GM11168 (cell line): ENCODE measurements around the gene CNTN1.

Source experiments
- in situ Hi-C: fragments of 300-500 bp; cut with MboI; formaldehyde crosslinking; loops from one replicate; pipeline ENCODE4 v1.12.0; 2022; ENCODE audit warnings: low sequenced_read_pairs; ENCODE audit not compliant: unreplicated experiment

Gene CNTN1

DNA sequence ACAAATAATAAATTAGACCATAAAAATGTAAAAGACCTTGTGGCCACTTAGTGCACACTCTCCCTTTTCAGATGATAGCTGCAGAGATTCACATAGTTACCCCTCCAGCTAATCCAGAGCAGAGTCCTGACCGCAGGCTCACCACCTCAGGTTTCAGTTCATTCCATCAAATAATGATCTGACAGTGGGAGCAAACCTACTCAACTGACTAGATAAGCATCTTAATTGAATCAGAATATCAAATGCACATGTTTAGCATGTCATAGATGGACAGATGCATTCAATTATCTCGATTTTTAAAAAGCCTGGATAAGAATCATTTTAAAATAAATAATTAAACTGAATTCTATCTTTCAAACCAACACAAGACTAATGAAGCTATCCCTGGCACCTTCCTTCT, 253.5 kb downstream of the CNTN1 start:
- in situ Hi-C loops, result no loop called here

- in situ Hi-C loops, result no loop called here
Measured at GRCh38 chr12:40946612-40947194, 254.5 kb downstream of the CNTN1 start.

GRCh38 chr12:40947797-40948196, 255.6 kb downstream of the CNTN1 start:
- in situ Hi-C loops, result no loop called here

DNA sequence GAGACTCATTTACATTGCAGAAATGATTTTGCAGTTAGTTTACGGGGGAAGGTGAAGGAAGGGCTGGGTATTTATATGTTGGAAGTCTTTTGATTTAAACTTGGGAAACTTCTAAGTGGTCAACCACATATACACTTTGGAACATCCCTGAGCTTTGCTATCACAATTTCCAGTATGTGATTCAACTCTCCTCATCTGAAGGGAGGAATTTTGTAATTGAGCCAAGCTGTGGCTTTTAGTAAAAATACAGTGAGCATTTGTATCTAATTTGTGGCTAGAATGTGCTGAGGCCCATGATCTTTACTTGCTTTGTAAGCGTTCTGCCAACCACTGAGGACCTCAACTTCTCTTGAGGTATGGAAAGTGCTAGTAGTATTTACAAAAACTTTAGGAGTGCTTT, 260.8 kb downstream of the CNTN1 start:
- in situ Hi-C loops, result no loop called here

GRCh38 chr12:40957417-40957816, 265.2 kb downstream of the CNTN1 start:
- in situ Hi-C loops, result no loop called here

GRCh38 chr12:40959041-40959440, 266.8 kb downstream of the CNTN1 start:
- in situ Hi-C loops, result no loop called here

DNA sequence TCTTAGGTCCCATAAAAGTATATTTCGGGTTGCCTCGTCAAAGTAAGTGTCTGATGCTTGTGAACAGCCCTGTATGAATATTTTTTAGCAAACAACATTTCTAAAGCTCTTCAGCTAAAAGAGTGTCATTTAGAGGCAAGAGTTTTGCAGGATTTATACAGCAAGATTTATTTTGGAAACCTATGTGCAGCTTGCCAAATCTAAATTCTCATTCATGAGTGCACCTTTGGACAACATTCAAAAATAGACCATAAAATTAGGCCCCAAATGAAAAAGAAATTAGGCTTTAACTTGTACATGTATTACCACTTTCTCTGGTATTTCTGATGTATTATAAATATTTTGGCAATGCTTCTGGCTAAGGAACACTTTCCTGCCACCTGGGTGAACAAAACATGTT, 271.5 kb downstream of the CNTN1 start:
- in situ Hi-C loops, result no loop called here

DNA sequence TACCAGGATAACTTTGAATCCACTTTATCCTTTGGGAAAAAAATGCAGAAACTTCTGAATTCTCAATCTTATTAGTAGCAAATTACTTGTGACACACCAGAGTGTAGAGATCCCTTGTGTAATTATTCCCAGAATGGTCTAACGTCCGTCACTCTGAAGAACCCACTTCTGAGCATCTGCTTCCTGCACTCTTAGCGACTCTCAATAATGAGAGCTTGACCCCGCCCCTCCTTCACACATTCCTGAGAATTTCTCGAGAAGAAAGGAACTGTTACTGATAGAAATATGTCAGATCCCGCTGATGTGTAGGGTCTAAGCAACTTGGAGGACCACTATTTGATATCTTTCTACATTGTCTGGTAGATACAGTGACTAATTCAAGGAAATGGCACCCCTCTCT, 277.6 kb downstream of the CNTN1 start:
- in situ Hi-C loops, result no loop called here

DNA sequence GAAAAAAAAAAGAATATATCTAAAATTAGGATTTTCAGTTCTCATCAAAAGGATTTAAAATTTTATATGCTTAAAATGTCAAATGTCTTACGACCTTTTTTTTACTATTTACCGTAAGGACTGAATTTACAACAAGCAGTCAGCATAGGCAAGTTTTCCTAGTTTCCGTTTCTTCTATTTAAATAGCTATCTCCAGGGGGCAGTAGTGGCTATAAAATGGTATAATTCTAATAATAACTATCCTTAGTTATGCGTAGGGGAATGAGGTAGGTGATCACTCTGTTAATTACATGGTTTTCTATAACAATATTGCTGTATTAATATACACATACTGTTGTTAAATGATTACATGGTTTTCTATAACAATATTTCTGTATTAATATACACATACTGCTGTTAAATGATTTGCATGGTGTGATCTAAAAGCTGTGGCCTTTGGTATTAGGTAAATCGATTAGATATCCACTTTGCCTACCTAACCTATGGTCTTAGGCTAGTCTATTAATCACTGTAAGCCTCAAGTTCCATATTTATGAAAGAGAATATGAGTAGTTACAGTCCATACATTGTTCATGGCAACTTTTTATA, 278.2 kb downstream of the CNTN1 start:
- in situ Hi-C loops, result no loop called here

DNA sequence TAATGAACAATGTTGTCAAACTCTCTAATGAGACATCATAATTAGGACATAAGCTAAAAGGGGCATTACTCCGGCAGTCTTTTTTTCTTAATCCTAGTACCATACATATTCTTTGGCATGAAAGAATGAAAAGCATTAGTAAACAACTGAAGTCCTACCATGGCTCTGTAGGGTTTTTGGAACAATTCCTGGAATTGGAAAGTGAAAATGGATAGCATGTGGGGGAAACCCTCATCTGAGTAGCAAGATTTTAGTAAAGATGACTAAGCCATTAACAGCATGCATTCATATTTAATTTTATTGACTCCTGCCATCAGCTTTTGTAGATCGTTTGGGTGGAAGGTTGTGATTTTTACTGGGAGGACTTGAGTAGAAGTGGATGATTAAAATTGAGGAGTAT, 279.7 kb downstream of the CNTN1 start:
- in situ Hi-C loops, result no loop called here

DNA sequence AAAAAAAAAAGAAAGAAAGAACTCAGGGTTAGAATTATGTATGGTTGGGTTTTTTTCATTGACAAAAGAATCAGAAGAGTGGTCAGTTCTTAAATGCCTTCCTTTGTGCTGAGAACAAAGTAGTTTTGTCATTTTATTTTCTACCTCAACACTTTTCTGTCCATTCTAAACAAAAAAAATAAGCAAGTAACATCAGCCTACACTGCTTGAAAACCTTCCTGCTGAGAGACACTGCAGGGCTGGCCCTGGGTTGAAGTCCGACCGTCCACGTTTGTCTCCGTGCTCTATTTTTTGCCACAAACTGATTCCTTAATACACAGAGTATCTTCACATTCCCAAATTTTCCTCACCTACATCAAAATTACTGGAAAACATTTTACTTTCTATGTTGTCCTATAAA, 284.3 kb downstream of the CNTN1 start:
- in situ Hi-C loops, result no loop called here

GRCh38 chr12:40980427-40980961, 288.3 kb downstream of the CNTN1 start:
- in situ Hi-C loops, result no loop called here

DNA sequence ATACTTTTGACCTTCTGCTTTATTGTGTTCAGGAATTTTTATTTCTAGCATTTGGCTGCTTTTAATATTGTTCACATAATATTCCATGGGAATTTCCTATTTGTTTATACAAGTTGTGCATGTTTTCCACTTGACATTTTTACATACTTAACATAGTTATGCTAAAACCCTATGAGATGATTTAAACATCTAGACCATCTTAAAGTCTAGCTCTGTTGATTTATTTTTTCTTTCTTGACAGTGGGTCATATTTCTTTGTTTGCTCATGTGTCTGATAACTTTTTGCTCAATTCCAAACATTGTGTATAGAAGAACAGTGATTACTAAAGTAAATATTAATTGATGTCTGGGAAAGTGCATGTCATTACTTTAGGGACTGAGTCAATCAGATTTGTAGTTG, 293.8 kb downstream of the CNTN1 start:
- in situ Hi-C loops, result no loop called here

- in situ Hi-C loops, result no loop called here
Measured at GRCh38 chr12:40988355-40988754, 296.1 kb downstream of the CNTN1 start.

GRCh38 chr12:40988824-40989223, 296.6 kb downstream of the CNTN1 start:
- in situ Hi-C loops, result no loop called here

- in situ Hi-C loops, result no loop called here
Measured at GRCh38 chr12:40989785-40990184, 297.5 kb downstream of the CNTN1 start.

DNA sequence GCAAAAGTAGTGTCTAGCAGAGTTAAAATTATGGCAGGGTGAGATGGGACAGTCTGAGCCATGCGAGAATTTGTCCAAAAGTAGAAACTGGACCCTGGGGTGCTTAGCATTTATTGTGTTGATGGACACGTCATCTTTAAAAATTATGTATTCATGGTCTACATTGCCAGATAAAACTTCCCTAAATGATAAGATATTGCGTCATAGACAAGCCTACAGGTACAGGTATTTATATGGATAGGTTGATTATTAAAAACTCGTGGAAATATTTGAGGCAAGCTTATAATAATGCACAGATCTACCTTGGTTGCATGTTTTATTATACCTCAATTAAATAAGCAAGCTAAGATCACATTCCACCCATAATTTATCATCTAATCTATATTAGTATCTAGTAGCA, 299.9 kb downstream of the CNTN1 start:
- in situ Hi-C loops, result no loop called here

DNA sequence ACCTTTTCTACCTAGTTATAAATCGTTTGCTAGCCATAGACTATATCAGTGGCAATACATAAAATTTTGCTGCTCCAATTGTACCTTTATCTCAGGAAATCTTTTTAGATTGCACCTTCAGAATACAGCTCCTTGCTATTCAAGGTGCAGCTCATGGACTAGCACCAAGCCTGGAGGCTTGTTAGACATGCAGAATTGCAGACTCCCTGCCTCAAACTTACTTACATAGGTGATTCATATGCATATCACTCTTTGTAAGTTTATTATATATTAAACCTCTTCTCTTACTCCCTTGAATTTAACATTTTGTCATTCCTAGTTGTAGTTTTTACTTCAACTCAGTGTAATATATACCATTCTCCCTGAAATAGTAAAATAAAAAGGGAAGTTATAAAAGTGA, 300.4 kb downstream of the CNTN1 start:
- in situ Hi-C loops, result no loop called here

DNA sequence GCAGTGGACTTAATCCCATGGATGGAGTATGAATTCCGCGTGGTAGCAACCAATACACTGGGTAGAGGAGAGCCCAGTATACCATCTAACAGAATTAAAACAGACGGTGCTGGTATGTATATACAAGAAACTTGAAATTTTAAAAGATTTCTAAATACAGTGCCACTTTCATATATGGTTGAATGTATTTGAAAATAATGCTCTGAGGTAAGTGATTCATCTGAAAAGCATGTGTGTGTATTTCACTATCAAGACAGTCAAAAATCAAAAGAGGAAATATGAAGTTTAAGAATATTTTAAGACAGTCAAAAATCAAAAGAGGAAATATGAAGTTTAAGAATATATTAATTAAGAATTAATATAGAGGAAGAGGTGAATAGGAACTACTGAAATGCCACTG, 300.9 kb downstream of the CNTN1 start:
- in situ Hi-C loops, result no loop called here

DNA sequence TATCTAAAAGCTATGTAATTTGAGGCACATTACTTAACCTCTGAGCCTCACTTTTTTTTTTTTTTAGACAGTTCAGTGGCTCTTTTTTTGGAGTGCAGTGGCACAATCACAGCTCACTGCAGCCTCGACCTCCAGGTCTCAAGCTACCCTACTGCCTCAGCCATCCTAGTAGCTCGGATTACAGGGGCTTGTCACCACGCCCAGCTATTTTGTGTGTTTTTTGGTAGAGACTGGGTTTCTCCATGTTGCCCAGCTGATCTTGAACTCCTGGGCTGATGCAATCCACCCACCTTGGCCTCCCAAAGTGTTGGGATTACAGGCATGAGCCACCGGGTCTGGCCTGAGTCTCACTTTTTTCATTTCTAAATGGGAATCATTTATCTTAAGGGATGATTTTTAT, 303.9 kb downstream of the CNTN1 start:
- in situ Hi-C loops, result no loop called here

- in situ Hi-C loops, result no loop called here
Measured at GRCh38 chr12:40999210-40999609, 307.0 kb downstream of the CNTN1 start.

DNA sequence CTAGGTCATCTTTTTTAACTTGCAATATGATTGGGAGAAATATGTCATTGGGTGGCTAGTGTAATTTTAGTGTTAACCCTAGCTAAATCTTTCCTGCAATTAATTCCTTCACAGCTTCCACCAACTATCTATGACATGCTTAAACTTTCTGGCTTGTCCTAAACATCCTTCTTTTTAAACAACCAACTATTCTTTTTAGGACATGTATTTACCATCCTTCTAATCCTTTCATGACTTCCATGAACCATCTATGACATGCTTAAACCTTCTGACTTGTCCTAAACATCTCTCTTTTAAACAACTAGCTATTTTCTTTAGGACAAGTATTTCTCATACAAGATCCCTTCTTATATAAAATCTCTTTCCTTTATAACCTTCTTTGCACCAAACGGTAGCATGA, 316.2 kb downstream of the CNTN1 start:
- in situ Hi-C loops, result no loop called here
